ENCODE results near the gene PIGT. TPM values are rescaled to one million over a fixed set of nuclear protein-coding genes. Genes with fewer than 3 reads are reported as not detected.

Gene PIGT
- total RNA-seq, 2 experiments from 2014 or later, result 43.7 to 47.7 TPM

GRCh38 chr20:45440891-45441685 is 25.1 kb downstream of the PIGT start:
- intact Hi-C loops (cut with micrococcal nuclease), result no loop called here
- no peak overlapping the region for H3K27ac Mint-ChIP-seq
- no peaks in the 10 kb centered on the region for H3K9me3 Mint-ChIP-seq
- ATAC-seq (no peak), DNase-seq (no peak)
- POLR2A ChIA-PET, result no interaction called here
- H3K36me3 Mint-ChIP-seq (ENCODE audit: low read depth), result no peaks in the 10 kb centered on the region
- CTCF ChIA-PET, result interaction anchor here (1.2 to 14.4 kb wide), 2 partner anchors 24 to 71 kb away, joined by 3 to 549 read pairs; partner anchors contain the start of genes SYS1 and TP53TG5
- no peak for TF ChIP-seq CTCF (IDR thresholded peaks at IDR 0.05)
- H3K4me1 Mint-ChIP-seq (ENCODE audit: low read depth), result peaks cover 26% of the 10 kb centered on the region
- H3K27me3 Mint-ChIP-seq, result peaks cover 6% of the 10 kb centered on the region
- no peak overlapping the region for H3K4me3 Mint-ChIP-seq

- CTCF ChIA-PET, result no interaction called here
- peaks cover 26% of the 10 kb centered on the region for H3K4me1 Mint-ChIP-seq (ENCODE audit: low read depth)
- intact Hi-C loops (cut with micrococcal nuclease), result no loop called here
- no peak overlapping the region for H3K27ac Mint-ChIP-seq
- no peak for ATAC-seq
- POLR2A ChIA-PET, result no interaction called here
- H3K36me3 Mint-ChIP-seq (ENCODE audit: low read depth), result no peaks in the 10 kb centered on the region
- H3K4me3 Mint-ChIP-seq, result no peak overlapping the region
- no peak for TF ChIP-seq CTCF (IDR thresholded peaks at IDR 0.05)
- no peaks in the 10 kb centered on the region for H3K9me3 Mint-ChIP-seq
- no peak for DNase-seq
- H3K27me3 Mint-ChIP-seq, result peaks cover 6% of the 10 kb centered on the region
Observed at GRCh38 chr20:45441746-45442145, 25.8 kb downstream of the PIGT start.

GRCh38 chr20:45444050-45444449 is 28.1 kb downstream of the PIGT start:
- TF ChIP-seq CTCF (IDR thresholded peaks at IDR 0.05), result no peak
- H3K4me3 Mint-ChIP-seq, result no peak overlapping the region
- POLR2A ChIA-PET, result interaction anchor here (0.6 to 1.1 kb wide), 2 partner anchors 71 to 748 kb away, joined by 3 to 4 read pairs; no protein-coding TSS in a partner anchor
- no peaks in the 10 kb centered on the region for H3K9me3 Mint-ChIP-seq
- peaks cover 22% of the 10 kb centered on the region for H3K4me1 Mint-ChIP-seq (ENCODE audit: low read depth)
- intact Hi-C loops (cut with micrococcal nuclease), result no loop called here
- CTCF ChIA-PET, result interaction anchor here (0.9 to 4.3 kb wide), 6 partner anchors 24 to 125 kb away, joined by 3 to 25 read pairs (median 4); partner anchors contain the start of gene SYS1
- peaks cover 2% of the 10 kb centered on the region for H3K36me3 Mint-ChIP-seq (ENCODE audit: low read depth)
- H3K27ac Mint-ChIP-seq, result no peak overlapping the region
- DNase-seq (peak; percentile 50), ATAC-seq (peak; percentile 49)
- peaks cover 6% of the 10 kb centered on the region for H3K27me3 Mint-ChIP-seq

GRCh38 chr20:45445805-45446562 is 30.0 kb downstream of the PIGT start:
- ATAC-seq (peak; percentile 79), DNase-seq (peak; percentile 54)
- Mint-ChIP-seq H3K27me3 (peaks cover 6% of the 10 kb centered on the region), H3K9me3 (no peaks in the 10 kb centered on the region), H3K4me3 (no peak overlapping the region), H3K4me1 (ENCODE audit: low read depth) (peaks cover 19% of the 10 kb centered on the region), H3K27ac (no peak overlapping the region), H3K36me3 (ENCODE audit: low read depth) (peaks cover 2% of the 10 kb centered on the region)
- peak; percentile 58 for TF ChIP-seq CTCF (IDR thresholded peaks at IDR 0.05)
- intact Hi-C loops (cut with micrococcal nuclease), result no loop called here
- CTCF ChIA-PET, result interaction anchor here (0.7 to 4.3 kb wide), 13 partner anchors 9 to 337 kb away, joined by 3 to 25 read pairs (median 3); partner anchors contain the start of gene SYS1
- POLR2A ChIA-PET, result interaction anchor here (0.7 to 1.0 kb wide), 2 partner anchors 72 to 82 kb away, joined by 3 to 4 read pairs; no protein-coding TSS in a partner anchor
